Measurements from ENCODE around the gene DMWD. TPM values are rescaled to one million over a fixed set of nuclear protein-coding genes. Genes with fewer than 3 reads are reported as not detected.

DMWD gene
- total and polyA plus RNA-seq, 2 of the 4 experiments (the other 2 are of a cell fraction): 9.7 to 28.5 TPM

- Histone ChIP-seq H3K27me3 (ENCODE audit: control insufficient read depth, insufficient read depth, low read length) (peaks cover under 1% of the 10 kb centered on the region; the same call in 1 of the 2 replicates), H3K36me3 (ENCODE audit: control insufficient read depth, insufficient read depth, low read length) (no peaks in the 10 kb centered on the region), H3K14ac (replicated peaks; ENCODE audit: low read depth, low read length) (no peak overlapping the region), H3K79me1 (ENCODE audit: low read depth in 1 of 2, low read length in 2 of 2) (no peaks in the 10 kb centered on the region), H4K91ac (ENCODE audit: insufficient read depth, low read depth, low read length) (no peak overlapping the region), H4K20me1 (ENCODE audit: insufficient read depth, low read length) (no peaks in the 10 kb centered on the region), H4K8ac (ENCODE audit: low read depth in 2 of 2, low read length in 2 of 2) (no peak overlapping the region), H3K4ac (ENCODE audit: low read depth, low read length) (no peak overlapping the region), H2BK15ac (ENCODE audit: low read depth, low read length) (no peak overlapping the region), H2BK20ac (ENCODE audit: low read depth, low read length) (no peak overlapping the region), H2AFZ (replicated peaks; ENCODE audit: low read length, poor library complexity) (no peak overlapping the region), H3K18ac (ENCODE audit: low read depth, low read length) (no peak overlapping the region), H3K4me2 (ENCODE audit: low read depth, low read length) (no peak overlapping the region), H4K5ac (ENCODE audit: low read depth, low read length) (no peak overlapping the region), H3K56ac (ENCODE audit: extremely low read depth, insufficient read depth, low read length) (no peak overlapping the region), H2AK9ac (replicated peaks; ENCODE audit: low read depth, low read length, poor library complexity) (peak overlapping the region; percentile 50), H3K4me1 (ENCODE audit: control insufficient read depth, insufficient read depth, low read length) (no peaks in the 10 kb centered on the region), H3K23ac (ENCODE audit: low read depth, low read length) (no peak overlapping the region), H2BK5ac (ENCODE audit: low read depth, low read length, poor library complexity, severe bottlenecking) (no peak overlapping the region), H2AK5ac (ENCODE audit: low read depth, low read length) (no peak overlapping the region), H3K27ac (ENCODE audit: insufficient read depth, low read length) (no peak overlapping the region), H3K9ac (ENCODE audit: low read depth, low read length) (no peak overlapping the region), H2BK120ac (ENCODE audit: low read depth, low read length) (no peak overlapping the region), H3K9me1 (ENCODE audit: insufficient read depth, low read length) (no peaks in the 10 kb centered on the region), H3K9me3 (ENCODE audit: control insufficient read depth, insufficient read depth, low read length) (no peaks in the 10 kb centered on the region), H3K4me3 (ENCODE audit: insufficient read depth, low read depth, low read length) (no peak overlapping the region)
- ChIA-PET CTCF (interaction anchor here (0.6 kb wide), 1 partner anchor 15 kb away, joined by 8 read pairs; the partner anchor contains the start of gene SIX5), POLR2A (ENCODE audit: unreplicated experiment) (no interaction called here)
- BruUV-seq (replicated peaks): no TSS peak
- DNase-seq (no peak), ATAC-seq (ENCODE audit: low read depth) (no peak)
- intact Hi-C loops (cut with micrococcal nuclease) (no loop called here), in situ Hi-C loops (cut with MboI; ENCODE audit: low sequenced_read_pairs) (no loop called here), dilution Hi-C loops (cut with HindIII; ENCODE audit: low sequenced_read_pairs, unreplicated experiment) (no loop called here)
- 100% methylated on average over 2 of the region's 8 CpGs; no CpG with 5 or more reads in 1 of the 2 experiments for WGBS, 2 experiments (ENCODE audit: extremely low coverage in 2 of 2, insufficient read length in 1 of 2)
- no peak for TF ChIP-seq ELK1 (IDR thresholded peaks at IDR 0.05; ENCODE audit: borderline replicate concordance, low read depth, low read length)
- TF ChIP-seq RFX5 (IDR thresholded peaks at IDR 0.05; ENCODE audit: low read depth, low read length): no peak
- TF ChIP-seq FOS (IDR thresholded peaks at IDR 0.05; ENCODE audit: low read depth, low read length): no peak
- TF ChIP-seq USF2 (IDR thresholded peaks at IDR 0.05; ENCODE audit: low read depth, low read length): no peak
- no peak for TF ChIP-seq NFE2L2 (IDR thresholded peaks at IDR 0.05; ENCODE audit: low read depth, low read length)
- no peak for TF ChIP-seq SMC3 (IDR thresholded peaks at IDR 0.05; ENCODE audit: low read depth, low read length)
- TF ChIP-seq CEBPB (IDR thresholded peaks at IDR 0.05; ENCODE audit: low read depth, low read length): no peak
- no peak for TF ChIP-seq RAD21 (IDR thresholded peaks at IDR 0.05; ENCODE audit: low read length)
- TF ChIP-seq MAZ (IDR thresholded peaks at IDR 0.05; ENCODE audit: borderline replicate concordance, low read depth, low read length): no peak
- TF ChIP-seq POLR2A (IDR thresholded peaks at IDR 0.05; ENCODE audit: low read depth, low read length): no peak
- no peak for TF ChIP-seq MAFK (IDR thresholded peaks at IDR 0.05; ENCODE audit: low read depth, low read length)
- no peak for TF ChIP-seq RCOR1 (IDR thresholded peaks at IDR 0.05; ENCODE audit: insufficient replicate concordance, low read length)
- TF ChIP-seq CTCF (conservative IDR thresholded peaks at IDR 0.05; ENCODE audit: low read depth, low read length): no peak
- no peak for TF ChIP-seq CHD1 (IDR thresholded peaks at IDR 0.05; ENCODE audit: low read depth, low read length)
- no peak for TF ChIP-seq BHLHE40 (IDR thresholded peaks at IDR 0.05; ENCODE audit: low read depth, low read length)
- no peak for TF ChIP-seq MXI1 (IDR thresholded peaks at IDR 0.05; ENCODE audit: borderline replicate concordance, low read depth, low read length)
These were observed 38.3 kb downstream of the DMWD start for GRCh38 chr19:45754323-45754722.
